ENCODE results near the gene SERHL2. TPM values are rescaled to one million over a fixed set of nuclear protein-coding genes. Genes with fewer than 3 reads are reported as not detected.
"Not testable (repeated sequence)": the region's sequence is repeated elsewhere in the genome, so short reads cannot be mapped to it uniquely, and the experiment has no call there.

The SERHL2 gene
- total RNA-seq, 4 donors from 2014 or later, result 3.3 to 14.2 (median 10.8) TPM

- no peak for DNase-seq (ENCODE audit: low spot score in 2 of 2)
- Histone ChIP-seq H3K27me3 (no peaks in the 10 kb centered on the region), H3K9me3 (no peaks in the 10 kb centered on the region), H3K4me3 (no peak overlapping the region), H3K27ac (no peak overlapping the region), H3K36me3 (no peaks in the 10 kb centered on the region), H3K4me1 (peaks cover 0 to 9% (median 0%) of the 10 kb centered on the region in 4 donors)
- 77 to 83% methylated on average over 19 of the region's 19 CpGs for WGBS, 2 donors
- TF ChIP-seq CTCF (IDR thresholded peaks at IDR 0.05) (no peak), EP300 (IDR thresholded peaks at IDR 0.05) (no peak), POLR2A (IDR thresholded peaks at IDR 0.05) (no peak)
Observed at GRCh38 chr22:42548597-42549330, 5.0 kb upstream of the SERHL2 start.

- WGBS, 2 donors, result 76 to 81% methylated on average over 11 of the region's 11 CpGs
- no peak for DNase-seq (ENCODE audit: low spot score in 2 of 2)
- TF ChIP-seq EP300 (IDR thresholded peaks at IDR 0.05) (no peak), POLR2A (IDR thresholded peaks at IDR 0.05) (no peak), CTCF (IDR thresholded peaks at IDR 0.05) (no peak)
- Histone ChIP-seq H3K4me3 (no peak overlapping the region), H3K36me3 (no peaks in the 10 kb centered on the region), H3K27ac (no peak overlapping the region), H3K9me3 (no peaks in the 10 kb centered on the region), H3K4me1 (peaks cover 0 to 16% (median 5%) of the 10 kb centered on the region in 4 donors), H3K27me3 (no peaks in the 10 kb centered on the region)
Observed at GRCh38 chr22:42549331-42550060, 4.3 kb upstream of the SERHL2 start.

- WGBS, 2 donors, result 91 to 93% methylated on average over 6 of the region's 6 CpGs
- not testable (repeated sequence) for DNase-seq (ENCODE audit: low spot score in 2 of 2)
Observed at GRCh38 chr22:42552294-42552647, 1.5 kb upstream of the SERHL2 start.

GRCh38 chr22:42560381-42560780 lies 6.6 kb downstream of the SERHL2 start:
- Histone ChIP-seq H3K36me3 (peaks cover 0 to 9% (median 0%) of the 10 kb centered on the region in 3 donors), H3K4me3 (no peak overlapping the region), H3K27me3 (no peaks in the 10 kb centered on the region), H3K4me1 (peaks cover 0 to 13% (median 5%) of the 10 kb centered on the region in 4 donors), H3K27ac (no peak overlapping the region), H3K9me3 (no peaks in the 10 kb centered on the region)
- WGBS, 2 donors, result 76 to 84% methylated on average over 8 of the region's 8 CpGs
- no peak for TF ChIP-seq EP300 (IDR thresholded peaks at IDR 0.05)
- TF ChIP-seq POLR2A (IDR thresholded peaks at IDR 0.05), result no peak
- no peak for TF ChIP-seq CTCF (IDR thresholded peaks at IDR 0.05)
- DNase-seq (ENCODE audit: low spot score in 2 of 2), result no peak

More at GRCh38 chr22:42552294-42552647, 1.5 kb upstream of the SERHL2 start:
- not testable (repeated sequence) for H3K9me3 ChIP-seq, H3K36me3 ChIP-seq, H3K27me3 ChIP-seq, H3K4me3 ChIP-seq
- Histone ChIP-seq H3K27ac (peak overlapping the region in 1 of 4 donors; percentile 68), H3K4me1 (peaks cover 0 to 18% (median 5%) of the 10 kb centered on the region in 4 donors)

- H3K27ac ChIP-seq, result no peak overlapping the region
- no peak overlapping the region for H3K4me3 ChIP-seq
- H3K9me3 ChIP-seq, result no peaks in the 10 kb centered on the region
- H3K4me1 ChIP-seq, result peaks cover 0 to 13% (median 5%) of the 10 kb centered on the region in 4 donors
- no peaks in the 10 kb centered on the region for H3K27me3 ChIP-seq
- TF ChIP-seq CTCF (IDR thresholded peaks at IDR 0.05) (peak in 4 of 5 experiments; percentile 7 to 37 (median 29)), EP300 (IDR thresholded peaks at IDR 0.05) (no peak), POLR2A (IDR thresholded peaks at IDR 0.05) (no peak)
- DNase-seq (ENCODE audit: low spot score in 2 of 2), result no peak
- peaks cover 0 to 13% (median 0%) of the 10 kb centered on the region in 3 donors for H3K36me3 ChIP-seq
- 64 to 67% methylated on average over 7 of the region's 7 CpGs for WGBS, 2 donors
Observed at GRCh38 chr22:42560781-42561180, 7.0 kb downstream of the SERHL2 start.

All from tibial nerve (tissue), 4 donors.